Measurements from ENCODE around the gene COASY.
"Not testable (repeated sequence)": the region's sequence is repeated elsewhere in the genome, so short reads cannot be mapped to it uniquely, and the experiment has no call there.

The COASY gene

DNA sequence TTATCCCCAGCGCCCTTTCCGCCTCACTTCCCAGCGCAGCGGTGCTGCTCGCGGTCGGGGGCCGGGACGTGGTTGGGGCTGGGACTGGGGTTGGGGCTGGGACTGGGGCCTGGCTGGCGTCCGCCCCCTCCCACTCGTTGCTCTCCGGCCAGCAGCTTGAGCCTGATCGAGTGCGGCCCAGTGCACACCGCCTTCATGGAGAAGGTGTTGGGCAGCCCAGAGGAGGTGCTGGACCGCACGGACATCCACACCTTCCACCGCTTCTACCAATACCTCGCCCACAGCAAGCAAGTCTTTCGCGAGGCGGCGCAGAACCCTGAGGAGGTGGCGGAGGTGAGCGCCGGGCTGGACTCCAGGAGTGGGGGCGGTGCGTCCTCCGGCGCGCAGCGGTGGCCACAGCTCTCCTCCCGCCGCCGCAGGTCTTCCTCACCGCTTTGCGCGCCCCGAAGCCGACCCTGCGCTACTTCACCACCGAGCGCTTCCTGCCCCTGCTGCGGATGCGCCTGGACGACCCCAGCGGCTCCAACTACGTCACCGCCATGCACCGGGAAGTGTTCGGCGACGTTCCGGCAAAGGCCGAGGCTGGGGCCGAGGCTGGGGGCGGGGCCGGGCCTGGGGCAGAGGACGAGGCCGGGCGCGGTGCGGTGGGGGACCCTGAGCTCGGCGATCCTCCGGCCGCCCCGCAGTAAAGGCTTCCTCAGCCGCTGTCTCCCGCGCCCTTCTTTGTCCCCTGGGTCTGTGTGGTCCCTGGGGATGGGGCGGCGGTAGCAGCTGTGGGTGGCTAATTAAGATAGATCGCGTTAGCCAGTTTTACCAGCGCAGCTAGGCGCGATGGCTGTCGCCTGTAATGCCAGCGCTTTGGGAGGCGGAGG, 7.5 kb upstream of the COASY start:
- H3K4me3 ChIP-seq (ENCODE audit: low read depth, low read length): peak overlapping the region; percentile 97
- peak; percentile 93 for DNase-seq (ENCODE audit: low read depth)
- TF ChIP-seq, protein P1, sequence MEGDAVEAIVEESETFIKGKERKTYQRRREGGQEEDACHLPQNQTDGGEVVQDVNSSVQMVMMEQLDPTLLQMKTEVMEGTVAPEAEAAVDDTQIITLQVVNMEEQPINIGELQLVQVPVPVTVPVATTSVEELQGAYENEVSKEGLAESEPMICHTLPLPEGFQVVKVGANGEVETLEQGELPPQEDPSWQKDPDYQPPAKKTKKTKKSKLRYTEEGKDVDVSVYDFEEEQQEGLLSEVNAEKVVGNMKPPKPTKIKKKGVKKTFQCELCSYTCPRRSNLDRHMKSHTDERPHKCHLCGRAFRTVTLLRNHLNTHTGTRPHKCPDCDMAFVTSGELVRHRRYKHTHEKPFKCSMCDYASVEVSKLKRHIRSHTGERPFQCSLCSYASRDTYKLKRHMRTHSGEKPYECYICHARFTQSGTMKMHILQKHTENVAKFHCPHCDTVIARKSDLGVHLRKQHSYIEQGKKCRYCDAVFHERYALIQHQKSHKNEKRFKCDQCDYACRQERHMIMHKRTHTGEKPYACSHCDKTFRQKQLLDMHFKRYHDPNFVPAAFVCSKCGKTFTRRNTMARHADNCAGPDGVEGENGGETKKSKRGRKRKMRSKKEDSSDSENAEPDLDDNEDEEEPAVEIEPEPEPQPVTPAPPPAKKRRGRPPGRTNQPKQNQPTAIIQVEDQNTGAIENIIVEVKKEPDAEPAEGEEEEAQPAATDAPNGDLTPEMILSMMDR (IDR thresholded peaks at IDR 0.05; ENCODE audit: insufficient read depth, low read depth, low read length, missing control alignments): no peak

DNA sequence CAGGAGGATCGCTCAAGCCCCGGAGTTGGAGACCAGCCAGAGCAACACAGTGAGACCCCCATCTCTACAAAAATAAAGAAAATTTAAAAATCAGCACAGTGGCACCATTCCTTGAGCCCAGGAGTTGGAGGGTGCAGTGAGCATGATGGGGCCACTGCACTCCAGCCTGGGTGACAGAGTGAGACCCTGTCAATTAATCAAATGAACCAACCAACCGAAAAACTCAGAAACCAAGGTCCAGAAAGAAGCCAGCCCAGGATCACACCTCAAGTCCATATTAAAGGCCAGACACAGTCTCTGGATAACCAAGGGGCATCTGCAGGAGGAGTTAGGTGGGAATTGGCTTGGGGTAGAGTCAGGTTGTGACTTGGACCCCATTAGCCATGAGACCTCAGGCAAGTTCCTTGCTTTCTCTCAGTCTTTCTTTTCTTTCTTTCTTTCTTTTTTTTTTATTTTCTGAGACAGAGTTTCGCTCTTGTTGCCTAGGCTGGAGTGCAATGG, 6.8 kb upstream of the COASY start:
- TF ChIP-seq, protein P1 (IDR thresholded peaks at IDR 0.05; ENCODE audit: insufficient read depth, low read depth, low read length, missing control alignments): no peak
- no peak for DNase-seq (ENCODE audit: low read depth)
- peak overlapping the region; percentile 97 for H3K4me3 ChIP-seq (ENCODE audit: low read depth, low read length)

- DNase-seq (ENCODE audit: low read depth): not testable (repeated sequence)
These were observed 5.9 kb upstream of the COASY start for GRCh38 chr17:42555961-42556617.

GRCh38 chr17:42559075-42559474, 2.9 kb upstream of the COASY start:
- DNase-seq (ENCODE audit: low read depth): no peak
- H3K4me3 ChIP-seq (ENCODE audit: low read depth, low read length): no peak overlapping the region
- TF ChIP-seq, protein P1 (IDR thresholded peaks at IDR 0.05; ENCODE audit: insufficient read depth, low read depth, low read length, missing control alignments): no peak

More at GRCh38 chr17:42555961-42556617, 5.9 kb upstream of the COASY start:
- not testable (repeated sequence) for H3K4me3 ChIP-seq (ENCODE audit: low read depth, low read length)

DNA sequence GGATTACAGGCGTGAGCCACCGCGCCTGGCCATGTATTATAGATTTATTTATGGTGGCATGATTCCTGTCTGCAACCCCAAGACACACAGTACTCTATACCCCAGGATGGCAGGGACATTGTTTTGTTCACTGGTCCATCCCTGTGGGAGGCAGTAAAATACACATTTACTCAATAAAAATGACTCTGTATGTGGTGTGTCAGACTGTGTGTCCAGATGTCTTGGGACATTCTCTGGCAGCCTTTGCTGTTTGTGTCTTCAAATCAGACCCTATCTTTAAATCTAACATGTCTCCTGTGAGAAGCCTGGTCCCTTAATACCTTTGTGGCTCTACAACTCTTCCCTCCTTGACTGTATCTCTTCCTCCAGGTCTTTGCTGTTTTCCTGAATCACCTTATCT, 1.7 kb upstream of the COASY start:
- no peak for DNase-seq (ENCODE audit: low read depth)
- TF ChIP-seq, protein P1 (IDR thresholded peaks at IDR 0.05; ENCODE audit: insufficient read depth, low read depth, low read length, missing control alignments): no peak
- no peak overlapping the region for H3K4me3 ChIP-seq (ENCODE audit: low read depth, low read length)

DNA sequence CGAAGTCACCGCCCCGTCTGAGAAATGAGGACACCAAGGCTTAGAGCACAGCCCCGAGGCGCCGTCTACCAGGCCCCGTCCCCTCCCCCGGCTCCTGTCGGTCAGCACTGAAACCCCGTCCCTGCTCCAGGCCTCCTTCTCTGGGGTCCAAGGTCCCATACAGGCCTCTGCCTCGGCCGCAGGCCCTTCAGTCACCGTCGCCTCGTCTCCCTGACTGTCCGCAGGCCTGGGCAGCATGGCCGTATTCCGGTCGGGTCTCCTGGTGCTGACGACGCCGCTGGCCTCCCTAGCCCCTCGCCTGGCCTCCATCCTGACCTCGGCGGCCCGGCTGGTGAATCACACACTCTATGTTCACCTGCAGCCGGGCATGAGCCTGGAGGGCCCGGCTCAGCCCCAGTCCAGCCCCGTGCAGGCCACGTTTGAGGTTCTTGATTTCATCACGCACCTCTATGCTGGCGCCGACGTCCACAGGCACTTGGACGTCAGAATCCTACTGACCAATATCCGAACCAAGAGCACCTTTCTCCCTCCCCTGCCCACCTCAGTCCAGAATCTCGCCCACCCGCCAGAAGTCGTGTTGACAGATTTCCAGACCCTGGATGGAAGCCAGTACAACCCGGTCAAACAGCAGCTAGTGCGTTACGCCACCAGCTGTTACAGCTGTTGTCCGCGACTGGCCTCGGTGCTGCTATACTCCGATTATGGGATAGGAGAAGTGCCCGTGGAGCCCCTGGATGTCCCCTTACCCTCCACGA, 617 bp downstream of the COASY start:
- TF ChIP-seq, protein P1 (IDR thresholded peaks at IDR 0.05; ENCODE audit: insufficient read depth, low read depth, low read length, missing control alignments): no peak
- no peak for DNase-seq (ENCODE audit: low read depth)
- peak overlapping the region; percentile 87 for H3K4me3 ChIP-seq (ENCODE audit: low read depth, low read length)

DNA sequence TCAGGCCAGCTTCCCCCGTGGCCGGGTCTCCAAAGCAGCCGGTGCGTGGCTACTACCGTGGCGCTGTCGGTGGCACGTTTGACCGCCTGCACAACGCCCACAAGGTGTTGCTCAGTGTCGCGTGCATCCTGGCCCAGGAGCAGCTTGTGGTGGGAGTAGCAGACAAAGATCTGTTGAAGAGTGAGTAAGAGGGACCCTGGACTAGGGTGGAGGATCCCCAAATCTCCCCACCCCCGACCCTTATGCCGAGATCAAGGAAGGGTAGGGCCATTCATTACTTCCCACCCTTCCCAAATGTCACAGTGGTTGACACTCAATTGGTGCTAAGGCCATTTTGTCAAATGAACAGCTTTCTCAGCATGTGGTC, 1.2 kb downstream of the COASY start:
- TF ChIP-seq, protein P1 (IDR thresholded peaks at IDR 0.05; ENCODE audit: insufficient read depth, low read depth, low read length, missing control alignments): no peak
- H3K4me3 ChIP-seq (ENCODE audit: low read depth, low read length): peak overlapping the region; percentile 87
- DNase-seq (ENCODE audit: low read depth): peak; percentile 62

Measured in GM12865 (cell line).